ENCODE results near the gene CYP4F8. TPM values are rescaled to one million over a fixed set of nuclear protein-coding genes. Genes with fewer than 3 reads are reported as not detected.

Gene CYP4F8
- total RNA-seq, 4 donors from 2014 or later = not detected

- Histone ChIP-seq H3K27ac (no peak overlapping the region), H3K9me3 (no peaks in the 10 kb centered on the region), H3K4me1 (no peaks in the 10 kb centered on the region), H3K36me3 (no peaks in the 10 kb centered on the region), H3K27me3 (peaks cover 66% of the 10 kb centered on the region), H3K4me3 (no peak overlapping the region)
- ATAC-seq = no peak
- no peak for TF ChIP-seq EP300 (IDR thresholded peaks at IDR 0.05)
- no peak for TF ChIP-seq POLR2AphosphoS5 (IDR thresholded peaks at IDR 0.05)
- no peak for TF ChIP-seq POLR2A (IDR thresholded peaks at IDR 0.05)
- TF ChIP-seq CTCF (IDR thresholded peaks at IDR 0.05) = no peak
- 0% methylated on average over 1 of the region's 11 CpGs; no CpG with 5 or more reads in 1 of the 2 donors for WGBS, 2 donors (ENCODE audit: low coverage in 1 of 2)
These were observed 8.0 kb downstream of the CYP4F8 start for GRCh38 chr19:15622991-15623390.

GRCh38 chr19:15623711-15624318 lies 8.8 kb downstream of the CYP4F8 start:
- H3K9me3 ChIP-seq = no peaks in the 10 kb centered on the region
- no peaks in the 10 kb centered on the region for H3K4me1 ChIP-seq
- TF ChIP-seq POLR2AphosphoS5 (IDR thresholded peaks at IDR 0.05) (no peak), EP300 (IDR thresholded peaks at IDR 0.05) (no peak), CTCF (IDR thresholded peaks at IDR 0.05) (no peak), POLR2A (IDR thresholded peaks at IDR 0.05) (no peak)
- H3K27ac ChIP-seq = no peak overlapping the region
- no peak overlapping the region for H3K4me3 ChIP-seq
- no peaks in the 10 kb centered on the region for H3K36me3 ChIP-seq
- WGBS, 2 donors (ENCODE audit: low coverage in 1 of 2) = no CpG with 5 or more reads among the region's 9 CpGs
- H3K27me3 ChIP-seq = peaks cover 66% of the 10 kb centered on the region
- ATAC-seq = no peak

GRCh38 chr19:15628236-15629002 lies 13.4 kb downstream of the CYP4F8 start:
- Histone ChIP-seq H3K36me3 (no peaks in the 10 kb centered on the region), H3K27me3 (peaks cover 67% of the 10 kb centered on the region), H3K4me3 (no peak overlapping the region), H3K27ac (no peak overlapping the region), H3K4me1 (peaks cover 0 to 7% (median 0%) of the 10 kb centered on the region in 3 donors), H3K9me3 (no peaks in the 10 kb centered on the region)
- TF ChIP-seq CTCF (IDR thresholded peaks at IDR 0.05) (no peak), POLR2AphosphoS5 (IDR thresholded peaks at IDR 0.05) (no peak), POLR2A (IDR thresholded peaks at IDR 0.05) (no peak), EP300 (IDR thresholded peaks at IDR 0.05) (no peak)
- no peak for ATAC-seq
- WGBS, 2 donors (ENCODE audit: low coverage in 1 of 2) = 56 to 64% methylated on average over 11 of the region's 22 CpGs

GRCh38 chr19:15629003-15629880 lies 14.2 kb downstream of the CYP4F8 start:
- H3K4me3 ChIP-seq = no peak overlapping the region

More at GRCh38 chr19:15629003-15629880, 14.2 kb downstream of the CYP4F8 start:
- WGBS, 2 donors (ENCODE audit: low coverage in 1 of 2) = 0 to 5% methylated on average over 1 to 4 of the region's 25 CpGs
- ATAC-seq = peak; percentile 77
- TF ChIP-seq CTCF (IDR thresholded peaks at IDR 0.05) (peak; percentile 91 to 98 (median 96)), EP300 (IDR thresholded peaks at IDR 0.05) (no peak)
- Histone ChIP-seq H3K27me3 (peaks cover 60% of the 10 kb centered on the region), H3K27ac (no peak overlapping the region), H3K36me3 (no peaks in the 10 kb centered on the region), H3K9me3 (no peaks in the 10 kb centered on the region), H3K4me1 (peaks cover 0 to 7% (median 0%) of the 10 kb centered on the region in 3 donors)
